Measurements from ENCODE around the gene RNF225.

DNA sequence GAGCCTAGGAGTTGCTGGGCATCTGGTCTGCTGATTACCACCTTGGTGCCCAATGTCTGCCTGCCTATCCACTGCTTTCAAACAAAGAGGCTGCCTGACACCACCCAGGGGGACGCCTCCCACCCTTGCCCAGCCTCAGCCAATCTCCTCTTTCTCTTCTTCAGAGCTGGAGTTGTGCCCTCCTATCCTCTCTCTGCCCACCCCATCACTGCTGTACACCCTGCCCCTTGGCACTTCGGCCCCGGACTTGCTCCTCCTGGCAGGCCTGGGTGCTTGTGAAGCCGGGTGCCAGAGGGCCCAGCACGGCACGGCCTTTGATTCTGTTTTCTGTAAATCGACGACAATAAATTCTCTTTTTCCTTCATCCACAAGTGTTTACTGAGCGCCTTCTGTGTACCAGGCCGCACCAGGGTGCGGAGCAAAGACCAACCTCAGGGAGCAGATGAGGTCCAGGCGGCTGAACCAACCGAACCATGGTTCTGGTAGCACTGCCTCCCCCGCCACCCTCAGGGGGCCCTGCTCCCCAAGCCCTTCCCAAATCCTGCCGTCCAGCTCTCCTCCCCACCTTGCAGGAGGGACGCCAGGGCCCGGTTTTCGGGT is 5.0 kb downstream of the RNF225 start:
- TF ChIP-seq, protein P1, sequence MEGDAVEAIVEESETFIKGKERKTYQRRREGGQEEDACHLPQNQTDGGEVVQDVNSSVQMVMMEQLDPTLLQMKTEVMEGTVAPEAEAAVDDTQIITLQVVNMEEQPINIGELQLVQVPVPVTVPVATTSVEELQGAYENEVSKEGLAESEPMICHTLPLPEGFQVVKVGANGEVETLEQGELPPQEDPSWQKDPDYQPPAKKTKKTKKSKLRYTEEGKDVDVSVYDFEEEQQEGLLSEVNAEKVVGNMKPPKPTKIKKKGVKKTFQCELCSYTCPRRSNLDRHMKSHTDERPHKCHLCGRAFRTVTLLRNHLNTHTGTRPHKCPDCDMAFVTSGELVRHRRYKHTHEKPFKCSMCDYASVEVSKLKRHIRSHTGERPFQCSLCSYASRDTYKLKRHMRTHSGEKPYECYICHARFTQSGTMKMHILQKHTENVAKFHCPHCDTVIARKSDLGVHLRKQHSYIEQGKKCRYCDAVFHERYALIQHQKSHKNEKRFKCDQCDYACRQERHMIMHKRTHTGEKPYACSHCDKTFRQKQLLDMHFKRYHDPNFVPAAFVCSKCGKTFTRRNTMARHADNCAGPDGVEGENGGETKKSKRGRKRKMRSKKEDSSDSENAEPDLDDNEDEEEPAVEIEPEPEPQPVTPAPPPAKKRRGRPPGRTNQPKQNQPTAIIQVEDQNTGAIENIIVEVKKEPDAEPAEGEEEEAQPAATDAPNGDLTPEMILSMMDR (IDR thresholded peaks at IDR 0.05; ENCODE audit: poor library complexity), result no peak
- no peak for TF ChIP-seq EZH2phosphoT487 (IDR thresholded peaks at IDR 0.05; ENCODE audit: low read depth, severe bottlenecking, unreplicated experiment)
- TF ChIP-seq EZH2 (IDR thresholded peaks at IDR 0.05; ENCODE audit: borderline replicate concordance), result no peak

All from hepatocyte (in vitro differentiated cells).